H1 (cell line): ENCODE results near the gene CXCR5. TPM values are rescaled to one million over a fixed set of nuclear protein-coding genes. Genes with fewer than 3 reads are reported as not detected.

Experiments used
- CTCF ChIA-PET: fragments of 300-600 bp; sonication (Branson Sonifier 250); formaldehyde crosslinking; loops from one replicate; lab custom pipeline; 2021; ENCODE audit not compliant: partially characterized antibody; lab: Charles Lee
- POLR2A ChIA-PET: fragments of 300-600 bp; sonication (Branson Sonifier 250); formaldehyde crosslinking; loops from one replicate; lab custom pipeline; 2021; ENCODE audit warnings: inconsistent platforms; ENCODE audit not compliant: partially characterized antibody; lab: Charles Lee
- DNase-seq, 2 experiments: peaks; one replicate each; pipeline versions ENCODE4 v3.0.0 to v3.0.0-alpha.2; 2010 to 2022; ENCODE audit warnings: low spot score in 2 of 2, low read depth in 1 of 2, mixed read lengths in 1 of 2
- FAIRE-seq: peaks from 2 replicates; lab custom pipeline; 2011; peaks lifted over from hg19 to GRCh38; lab: Jason Lieb, UNC
- H2AFZ ChIP-seq: 2 replicates; pipeline ENCODE4 v1.8.1; 2012; ENCODE audit warnings: low read length, inconsistent platforms
- H2AK5ac ChIP-seq: 2 replicates; pipeline ENCODE4 v1.6.1; 2013; ENCODE audit warnings: low read depth, low read length
- H2BK120ac ChIP-seq: replicated peaks from 2 replicates; pipeline ENCODE3; 2013; ENCODE audit warnings: low read depth, low read length, inconsistent platforms
- H2BK12ac ChIP-seq: 2 replicates; pipeline ENCODE4 v1.6.1; 2013; ENCODE audit warnings: low read depth, low read length
- H2BK15ac ChIP-seq: 2 replicates; pipeline ENCODE4 v1.6.1; 2013; ENCODE audit warnings: low read length
- H2BK20ac ChIP-seq: 2 replicates; pipeline ENCODE4 v1.6.1; 2013; ENCODE audit warnings: low read length
- H2BK5ac ChIP-seq: 2 replicates; pipeline ENCODE4 v1.6.1; 2013; ENCODE audit warnings: low read depth, low read length
- H3K14ac ChIP-seq: 2 replicates; pipeline ENCODE4 v1.6.1; 2013; ENCODE audit warnings: inconsistent platforms; ENCODE audit not compliant: insufficient read length
- H3K18ac ChIP-seq: 2 replicates; pipeline ENCODE4 v1.6.1; 2013; ENCODE audit warnings: low read length; ENCODE audit errors: extremely low read depth
- H3K23ac ChIP-seq: 2 replicates; pipeline ENCODE4 v1.6.1; 2013; ENCODE audit warnings: inconsistent platforms; ENCODE audit not compliant: insufficient read length
- H3K23me2 ChIP-seq: 2 replicates; pipeline ENCODE4 v1.6.1; 2013; ENCODE audit warnings: low read depth, low read length
- H3K27ac ChIP-seq: 2 replicates; pipeline ENCODE4 v1.6.1; 2011; ENCODE audit warnings: low read depth, low read length, inconsistent platforms
- H3K27me3 ChIP-seq, 4 experiments: replicated peaks in 1 of 4; 1 replicate in 1 of 4; 2 replicates in 3 of 4; pipeline versions ENCODE4 v1.6.1 to v1.8.1; 2011 to 2013; ENCODE audit warnings: low read length in 3 of 4, mild to moderate bottlenecking in 3 of 4, inconsistent platforms in 2 of 4, mixed read lengths in 2 of 4, moderate library complexity in 1 of 4; ENCODE audit not compliant: control insufficient read depth in 3 of 4, insufficient read depth in 3 of 4; ENCODE audit errors: extremely low read depth in 1 of 4
- H3K36me3 ChIP-seq, 4 experiments: 2 replicates each; pipeline versions ENCODE4 v1.6.1 to v1.8.1; 2011 to 2013; ENCODE audit warnings: mild to moderate bottlenecking in 4 of 4, low read length in 3 of 4, moderate library complexity in 2 of 4, control low read depth in 1 of 4, inconsistent platforms in 1 of 4; ENCODE audit not compliant: insufficient read depth in 4 of 4, control insufficient read depth in 2 of 4
- H3K4ac ChIP-seq: replicated peaks from 2 replicates; pipeline ENCODE3; 2013; ENCODE audit warnings: low read length, low read depth, mixed read lengths, inconsistent platforms; ENCODE audit not compliant: insufficient read length
- H3K4me1 ChIP-seq, 4 experiments: replicated peaks in 1 of 4; 1 replicate in 1 of 4; 2 replicates in 3 of 4; pipeline versions ENCODE4 v1.6.1 to v1.8.1; 2011 to 2013; ENCODE audit warnings: low read length in 3 of 4, inconsistent platforms in 2 of 4, mixed read lengths in 1 of 4; ENCODE audit not compliant: insufficient read depth in 4 of 4, control insufficient read depth in 3 of 4
- H3K4me2 ChIP-seq, 2 experiments: 2 replicates each; pipeline versions ENCODE4 v1.6.1 to v1.8.1; 2011 to 2013; ENCODE audit warnings: low read depth in 2 of 2, low read length in 2 of 2, control low read depth in 1 of 2, inconsistent platforms in 1 of 2, mild to moderate bottlenecking in 1 of 2; ENCODE audit not compliant: insufficient read depth in 1 of 2
- H3K4me3 ChIP-seq, 4 experiments: fragments of 200-600, 300-600 bp in 1 of 4; sonication (generic), shearing (Covaris generic), sonication (Bioruptor Twin) in 1 of 4; 2 replicates each; pipeline versions ENCODE4 v1.5.1 to v1.8.1; 2011 to 2016; ENCODE audit warnings: low read length in 4 of 4, low read depth in 3 of 4, control low read depth in 2 of 4, inconsistent platforms in 2 of 4, mild to moderate bottlenecking in 2 of 4, mixed read lengths in 1 of 4, moderate library complexity in 1 of 4; ENCODE audit not compliant: insufficient read depth in 2 of 4; ENCODE audit errors: extremely low read depth in 1 of 4
- H3K56ac ChIP-seq: replicated peaks from 2 replicates; pipeline ENCODE3; 2013; ENCODE audit warnings: low read depth, mild to moderate bottlenecking, mixed read lengths, low read length, inconsistent platforms; ENCODE audit not compliant: insufficient read length
- H3K79me1 ChIP-seq: 2 replicates; pipeline ENCODE4 v1.6.1; 2013; ENCODE audit warnings: low read depth, low read length, control low read depth
- H3K79me2 ChIP-seq, 2 experiments: 2 replicates each; pipeline versions ENCODE4 v1.6.1 to v1.8.1; 2012 to 2013; ENCODE audit warnings: low read length in 2 of 2, mild to moderate bottlenecking in 2 of 2, inconsistent platforms in 1 of 2; ENCODE audit not compliant: insufficient read depth in 2 of 2, control insufficient read depth in 1 of 2
- H3K9ac ChIP-seq, 4 experiments: replicated peaks in 1 of 4; 1 replicate in 1 of 4; 2 replicates in 3 of 4; pipeline versions ENCODE4 v1.6.1 to v1.8.1; 2011 to 2013; ENCODE audit warnings: low read depth in 3 of 4, low read length in 3 of 4, control low read depth in 2 of 4, mild to moderate bottlenecking in 2 of 4, moderate library complexity in 2 of 4, inconsistent platforms in 1 of 4; ENCODE audit errors: extremely low read depth in 1 of 4
- H3K9me3 ChIP-seq, 2 experiments: 2 replicates each; pipeline versions ENCODE4 v1.6.1 to v1.8.1; 2012 to 2013; ENCODE audit warnings: mild to moderate bottlenecking in 2 of 2, moderate library complexity in 2 of 2, control low read depth in 1 of 2, inconsistent platforms in 1 of 2, low read depth in 1 of 2, low read length in 1 of 2, mixed read lengths in 1 of 2; ENCODE audit not compliant: insufficient read depth in 2 of 2
- H4K20me1 ChIP-seq, 2 experiments: replicated peaks in 1 of 2; 2 replicates each; pipeline versions ENCODE3 to v1.8.1; 2011 to 2013; ENCODE audit warnings: inconsistent platforms in 2 of 2, low read length in 2 of 2, mild to moderate bottlenecking in 1 of 2; ENCODE audit not compliant: insufficient read depth in 2 of 2, control insufficient read depth in 1 of 2
- H4K5ac ChIP-seq: 2 replicates; pipeline ENCODE4 v1.6.1; 2013; ENCODE audit warnings: low read length, low read depth, mixed read lengths, inconsistent platforms; ENCODE audit not compliant: insufficient read length
- H4K8ac ChIP-seq: 2 replicates; pipeline ENCODE4 v1.8.0; 2013; ENCODE audit warnings: mild to moderate bottlenecking, moderate library complexity, low read length, inconsistent platforms; ENCODE audit not compliant: insufficient read depth; ENCODE audit errors: extremely low read depth
- H4K91ac ChIP-seq: replicated peaks from 2 replicates; pipeline ENCODE3; 2013; ENCODE audit warnings: low read length, mixed read lengths, inconsistent platforms; ENCODE audit not compliant: insufficient read length
- CHD2 ChIP-seq: IDR thresholded peaks from 2 replicates; pipeline ENCODE4 v1.6.1; 2012; ENCODE audit warnings: low read length, improper control_type of control experiment
- CTBP2 ChIP-seq: IDR thresholded peaks from 2 replicates; pipeline ENCODE4 v1.7.0; 2011; ENCODE audit warnings: borderline replicate concordance, mild to moderate bottlenecking, moderate library complexity, mixed read lengths, low read length; ENCODE audit not compliant: insufficient read depth, insufficient read length
- POLR2A ChIP-seq, 2 experiments: IDR thresholded peaks; 1 replicate in 1 of 2; 2 replicates in 1 of 2; pipeline ENCODE4 v1.6.1; 2011; ENCODE audit warnings: low read depth in 2 of 2, low read length in 2 of 2, mild to moderate bottlenecking in 2 of 2; ENCODE audit errors: control extremely low read depth in 1 of 2
- POLR2AphosphoS5 ChIP-seq: IDR thresholded peaks from 2 replicates; pipeline ENCODE4 v1.6.1; 2011; ENCODE audit warnings: low read depth, low read length
- RFX5 ChIP-seq: IDR thresholded peaks from 2 replicates; pipeline ENCODE4 v1.6.1; 2011; ENCODE audit warnings: low read depth, low read length, improper control_type of control experiment, borderline replicate concordance
- SAP30 ChIP-seq: fragments of 300-600 bp; sonication (generic); IDR thresholded peaks from 2 replicates; pipeline ENCODE4 v1.7.1; 2012; ENCODE audit warnings: low read length, moderate library complexity, mild to moderate bottlenecking, inconsistent platforms; ENCODE audit not compliant: insufficient read depth, insufficient replicate concordance
- SIN3A ChIP-seq, 2 experiments: IDR thresholded peaks in 1 of 2; conservative IDR thresholded peaks in 1 of 2; 2 replicates each; pipeline ENCODE4 v1.6.1; 2011 to 2012; ENCODE audit warnings: low read length in 2 of 2, improper control_type of control experiment in 1 of 2, low read depth in 1 of 2, mild to moderate bottlenecking in 1 of 2
- TEAD4 ChIP-seq: IDR thresholded peaks from 2 replicates; pipeline ENCODE4 v1.6.1; 2012; ENCODE audit warnings: low read depth, low read length, inconsistent platforms, mixed read lengths
- WGBS, 2 experiments: shearing (Covaris generic) in 1 of 2; methylation state at CpG; one replicate each; pipeline versions ENCODE4 v1.1.6 to v1.1.7; 2013 to 2015; ENCODE audit warnings: low lambda C conversion rate in 2 of 2, mixed read lengths in 2 of 2, inconsistent platforms in 1 of 2, low coverage in 1 of 2, missing lambda C conversion rate in 1 of 2; ENCODE audit not compliant: insufficient replicate concordance in 2 of 2, insufficient coverage in 1 of 2, insufficient read length in 1 of 2; ENCODE audit errors: extremely low coverage in 1 of 2, missing lambda C conversion rate in 1 of 2; 5-methylcytosine and 5-hydroxymethylcytosine counted together
- polyA plus RNA-seq, 7 experiments: library from polyadenylated mRNA; depleted of rRNA in 3 of 7; stranded (reverse) in 5 of 7; unstranded in 2 of 7; fragments of >200 nt in 5 of 7; fragments of 200-250 nt in 2 of 7; gene quantifications; 1 replicate in 5 of 7; 2 replicates in 1 of 7; 4 replicates in 1 of 7; pipeline versions ENCODE4 v1.2.1 to v1.2.3, GENCODE V29; 2011 to 2013; ENCODE audit warnings: missing spikeins in 2 of 7, mixed read lengths in 2 of 7
- total RNA-seq: library from RNA; stranded (reverse); fragmentation: NEBNext Ultra II Directional; extraction: Animal tissue kit (Norgen Biotek cat#: 25700); gene quantifications from 2 replicates; pipeline ENCODE4 v1.2.1, GENCODE V29; 2021
- TF ChIP-seq, protein P1 (sequence below): IDR thresholded peaks from 2 replicates; pipeline ENCODE4 v1.6.1; 2012; ENCODE audit warnings: inconsistent platforms

Gene CXCR5
- total and polyA plus RNA-seq, 2 of the 8 experiments (the other 6 are each of a cell fraction or from before 2014, with no cell fraction given), result not detected

DNA sequence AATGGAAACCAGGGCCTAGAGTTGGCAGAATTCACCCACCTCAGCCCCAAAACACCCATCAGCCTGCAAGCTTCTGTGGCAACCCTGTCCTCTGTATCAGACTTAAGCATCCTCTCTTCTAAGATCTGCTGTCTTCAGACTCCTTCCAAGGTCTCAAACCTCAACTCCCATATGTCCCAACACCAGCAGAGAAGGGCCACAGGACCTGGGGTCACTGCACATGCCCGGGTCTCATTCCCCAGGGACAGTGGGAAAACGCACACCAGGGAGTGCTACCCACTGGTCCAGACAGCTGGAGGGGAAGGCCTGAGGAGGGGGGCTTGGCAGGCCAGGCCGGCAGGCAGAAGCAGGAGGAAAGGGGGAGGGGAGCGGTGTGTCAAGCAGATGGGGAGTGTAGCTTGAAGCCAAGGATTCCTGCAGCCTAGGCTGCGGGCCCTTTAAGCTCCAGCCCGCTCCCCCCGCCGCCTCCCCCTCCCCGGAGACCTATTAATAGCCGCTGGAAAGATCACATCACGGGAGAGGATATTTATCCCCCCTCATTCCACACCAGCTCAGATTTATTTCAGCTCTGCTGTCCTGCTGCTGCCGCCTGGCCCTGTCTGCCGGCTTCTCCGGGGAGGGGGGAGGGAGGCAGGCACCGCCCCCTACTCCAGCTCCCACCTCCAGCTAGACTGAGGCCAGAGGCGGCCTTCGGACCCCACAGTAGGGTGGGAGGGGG is 25.4 kb downstream of the CXCR5 start:
- Histone ChIP-seq H4K8ac (peak overlapping the region; percentile 41), H3K27me3 (no peaks in the 10 kb centered on the region), H4K20me1 (peaks cover 2 to 14% of the 10 kb centered on the region in 2 experiments), H3K9me3 (no peaks in the 10 kb centered on the region), H3K36me3 (peaks cover 7 to 21% (median 16%) of the 10 kb centered on the region in 4 experiments; a peak in 7 of 8 replicates), H2AFZ (no peak overlapping the region), H2BK15ac (0 out of 2 replicates have a peak overlapping the region, but pooled peaks have one; percentile 88), H3K79me2 (peaks cover 4 to 65% of the 10 kb centered on the region in 2 experiments), H3K4me1 (peaks cover 8 to 55% (median 46%) of the 10 kb centered on the region in 4 experiments), H3K56ac (peak overlapping the region; percentile 71), H3K23me2 (peaks cover 19% of the 10 kb centered on the region), H2BK12ac (peak overlapping the region; percentile 100), H3K23ac (no peak overlapping the region), H3K79me1 (peaks cover 7% of the 10 kb centered on the region; the same call in 1 of the 2 replicates), H4K5ac (peak overlapping the region; percentile 66)
- CTCF ChIA-PET, result interaction anchor here (0.5 to 3.6 kb wide), 13 partner anchors 13 to 219 kb away, joined by 3 to 23 read pairs (median 4); partner anchors contain the start of genes DDX6 and UPK2
- FAIRE-seq, result no peak
- peak in 1 of 2 experiments; percentile 77 for DNase-seq
- TF ChIP-seq TEAD4 (0 out of 2 replicates have a peak, but pooled peaks have one; percentile 24), POLR2A (IDR thresholded peaks at IDR 0.05; ENCODE audit: control extremely low read depth in 1 of 2, low read depth in 2 of 2, low read length in 2 of 2) (0 out of 3 replicates have a peak, but pooled peaks of 1 of the 2 experiments have one; percentile 53), RFX5 (no peak), POLR2AphosphoS5 (0 out of 2 replicates have a peak, but pooled peaks have one; percentile 12), CTBP2 (peak; percentile 44), SAP30 (peak; percentile 56), SIN3A (conservative IDR thresholded peaks at IDR 0.05 in 1 of 2, IDR thresholded peaks at IDR 0.05 in 1 of 2; ENCODE audit: low read depth in 1 of 2, low read length in 2 of 2) (peak; percentile 69 to 83; a peak in 3 of 4 replicates), CHD2 (no peak)
- TF ChIP-seq, protein P1, sequence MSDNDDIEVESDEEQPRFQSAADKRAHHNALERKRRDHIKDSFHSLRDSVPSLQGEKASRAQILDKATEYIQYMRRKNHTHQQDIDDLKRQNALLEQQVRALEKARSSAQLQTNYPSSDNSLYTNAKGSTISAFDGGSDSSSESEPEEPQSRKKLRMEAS, result peak; percentile 56; the same call in 1 of the 2 replicates
- TF ChIP-seq, all 59 proteins: peak for 7
- peak overlapping the region; percentile 81 for H3K4ac ChIP-seq
- peak overlapping the region in 2 of 4 experiments; percentile 58 to 60; a peak in 2 of 7 replicates for H3K9ac ChIP-seq
- H3K27ac ChIP-seq, result peak overlapping the region; percentile 71; the same call in 1 of the 2 replicates
- peak overlapping the region; percentile 72; the same call in 1 of the 2 replicates for H2BK20ac ChIP-seq
- peak overlapping the region; percentile 100 for H4K91ac ChIP-seq
- H2BK120ac ChIP-seq, result peak overlapping the region; percentile 89
- H3K18ac ChIP-seq, result peak overlapping the region; percentile 98
- H2BK5ac ChIP-seq, result peak overlapping the region; percentile 100
- H3K4me3 ChIP-seq, result peak overlapping the region; percentile 44 to 61 (median 51)
- peak overlapping the region; percentile 86 to 92 for H3K4me2 ChIP-seq
- 6% methylated on average over 7 of the region's 17 CpGs; no CpG with 5 or more reads in 1 of the 2 experiments for WGBS, 2 experiments
- no peak overlapping the region; the same call in 1 of the 2 replicates for H2AK5ac ChIP-seq
- POLR2A ChIA-PET, result interaction anchor here (0.6 to 10.7 kb wide), 10 partner anchors 11 to 304 kb away, joined by 3 to 101 read pairs (median 6); partner anchors contain the start of gene DDX6
- no peak overlapping the region for H3K14ac ChIP-seq
